Esophagus muscularis mucosa (tissue), 4 donors: ENCODE measurements around the gene PLXDC1.

Experiments used
- EP300 ChIP-seq: sonication (generic); formaldehyde crosslinking; IDR thresholded peaks from one replicate; pipeline ENCODE4 v1.6.1; 2017; ENCODE audit warnings: antibody characterized with exemption
- POLR2AphosphoS5 ChIP-seq, 2 donors: sonication (generic); formaldehyde crosslinking; IDR thresholded peaks; one replicate each; pipeline ENCODE4 v1.6.1; 2017; ENCODE audit warnings: antibody characterized with exemption in 2 of 2
- TF ChIP-seq, protein P1 (sequence below), 3 experiments: fragments of 200-600 bp in 2 of 3; fragments of 450-650 bp in 1 of 3; sonication (generic) in 2 of 3; IDR thresholded peaks; one replicate each; pipeline ENCODE4 v1.5.1; 2017 to 2019; ENCODE audit warnings: antibody characterized with exemption in 3 of 3, mild to moderate bottlenecking in 2 of 3, moderate library complexity in 1 of 3

DNA sequence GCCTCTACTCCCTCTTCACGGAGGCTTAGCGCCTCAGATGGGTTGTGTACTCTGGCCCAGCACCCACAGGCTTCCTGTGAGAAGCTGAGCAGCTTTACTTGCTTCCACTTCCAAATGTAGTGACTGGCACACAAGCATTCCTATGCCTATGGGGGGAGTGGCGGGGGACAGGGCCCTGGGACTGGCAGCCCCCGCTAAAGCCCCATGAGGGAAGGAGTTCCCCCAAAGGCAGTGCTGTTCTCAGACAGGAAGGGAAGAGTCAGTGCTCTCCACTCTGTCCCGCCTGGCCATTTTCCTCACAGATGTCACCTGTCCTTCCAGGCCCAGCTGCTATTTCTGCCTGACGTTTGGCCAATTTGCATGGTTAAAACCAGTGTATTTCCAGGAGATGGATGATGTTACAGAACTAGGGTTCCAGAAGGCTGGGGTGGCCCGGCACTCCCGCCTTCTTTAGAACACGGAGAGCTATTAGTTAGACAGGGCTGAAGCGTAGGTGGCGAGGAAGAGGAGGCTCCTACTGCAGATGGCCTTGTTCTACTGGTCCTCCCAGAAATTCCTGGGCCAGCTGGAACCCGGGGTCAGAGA lies 100.3 kb downstream of the PLXDC1 start:
- TF ChIP-seq, protein P1, sequence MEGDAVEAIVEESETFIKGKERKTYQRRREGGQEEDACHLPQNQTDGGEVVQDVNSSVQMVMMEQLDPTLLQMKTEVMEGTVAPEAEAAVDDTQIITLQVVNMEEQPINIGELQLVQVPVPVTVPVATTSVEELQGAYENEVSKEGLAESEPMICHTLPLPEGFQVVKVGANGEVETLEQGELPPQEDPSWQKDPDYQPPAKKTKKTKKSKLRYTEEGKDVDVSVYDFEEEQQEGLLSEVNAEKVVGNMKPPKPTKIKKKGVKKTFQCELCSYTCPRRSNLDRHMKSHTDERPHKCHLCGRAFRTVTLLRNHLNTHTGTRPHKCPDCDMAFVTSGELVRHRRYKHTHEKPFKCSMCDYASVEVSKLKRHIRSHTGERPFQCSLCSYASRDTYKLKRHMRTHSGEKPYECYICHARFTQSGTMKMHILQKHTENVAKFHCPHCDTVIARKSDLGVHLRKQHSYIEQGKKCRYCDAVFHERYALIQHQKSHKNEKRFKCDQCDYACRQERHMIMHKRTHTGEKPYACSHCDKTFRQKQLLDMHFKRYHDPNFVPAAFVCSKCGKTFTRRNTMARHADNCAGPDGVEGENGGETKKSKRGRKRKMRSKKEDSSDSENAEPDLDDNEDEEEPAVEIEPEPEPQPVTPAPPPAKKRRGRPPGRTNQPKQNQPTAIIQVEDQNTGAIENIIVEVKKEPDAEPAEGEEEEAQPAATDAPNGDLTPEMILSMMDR (IDR thresholded peaks at IDR 0.05), result no peak
- TF ChIP-seq POLR2AphosphoS5 (IDR thresholded peaks at IDR 0.05) (no peak), EP300 (no peak)
